Measurements from ENCODE around the gene HSD17B14. TPM values are rescaled to one million over a fixed set of nuclear protein-coding genes. Genes with fewer than 3 reads are reported as not detected.

The HSD17B14 gene
- polyA plus RNA-seq, 2 of the 4 experiments (the other 2 are of a cell fraction) = 11.1 to 20.9 TPM

GRCh38 chr19:48841571-48841970 is 5.3 kb upstream of the HSD17B14 start:
- ChIA-PET POLR2A (interaction anchor here (2.2 kb wide), 1 partner anchor 31 kb away, joined by 17 read pairs; the partner anchor contains the start of gene PPP1R15A), CTCF (interaction anchor here (0.6 to 24.1 kb wide), 32 partner anchors 9 to 196 kb away, joined by 3 to 927 read pairs (median 9); partner anchors contain the start of genes BAX, BCAT2, CA11 and GYS1)

DNA sequence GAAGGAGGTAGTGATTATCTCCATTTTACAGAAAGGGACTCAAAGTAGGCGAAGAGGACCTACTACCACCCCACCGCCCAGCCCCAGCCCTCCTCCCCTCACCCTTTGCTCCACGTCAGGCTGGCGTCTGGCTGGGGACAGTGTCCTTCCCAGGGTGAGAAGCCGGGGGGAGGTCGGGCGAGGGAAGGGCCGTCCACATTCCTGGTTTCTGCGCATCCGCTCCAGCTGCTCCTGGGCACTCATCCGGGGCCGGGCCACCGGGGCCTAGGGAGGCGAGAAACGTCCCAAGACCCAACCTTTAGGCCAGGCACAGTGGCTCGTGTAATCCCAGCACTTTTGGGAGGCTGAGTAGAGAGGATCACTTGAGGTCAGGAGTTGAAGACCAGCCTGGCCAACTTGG is 4.8 kb upstream of the HSD17B14 start:
- Histone ChIP-seq H3K9me3 (no peaks in the 10 kb centered on the region), H3K4me3 (no peak overlapping the region), H3K4me2 (no peak overlapping the region), H3K27ac (no peak overlapping the region), H3K4me1 (0 out of 3 replicates have a peak, but pooled peaks cover 3% of the 10 kb centered on the region)
- ChIA-PET CTCF (interaction anchor here (0.7 to 24.1 kb wide), 18 partner anchors 8 to 196 kb away, joined by 3 to 927 read pairs (median 34); partner anchors contain the start of genes BCAT2, CA11, GYS1 and PLEKHA4), POLR2A (interaction anchor here (2.2 kb wide), 1 partner anchor 31 kb away, joined by 17 read pairs; the partner anchor contains the start of gene PPP1R15A)
- DNase-seq (ENCODE audit: low read depth in 1 of 2, low spot score in 1 of 2) (no peak), ATAC-seq (no peak), FAIRE-seq (no peak)
- 78% methylated on average over 16 of the region's 16 CpGs for WGBS (ENCODE audit: missing lambda C conversion rate)
- TF ChIP-seq ELK1 (IDR thresholded peaks at IDR 0.05; ENCODE audit: low read depth, low read length) (no peak), PHF8 (IDR thresholded peaks at IDR 0.05; ENCODE audit: borderline replicate concordance, low read depth) (no peak), PBX3 (IDR thresholded peaks at IDR 0.05) (no peak), RARB (CRISPR knock-in tag; IDR thresholded peaks at IDR 0.05) (no peak), EHF (CRISPR knock-in tag; IDR thresholded peaks at IDR 0.05) (no peak)

More at GRCh38 chr19:48841571-48841970, 5.3 kb upstream of the HSD17B14 start:
- no peak for TF ChIP-seq HOXB13 (CRISPR knock-in tag; IDR thresholded peaks at IDR 0.05; ENCODE audit: low read depth)
- TF ChIP-seq ZSCAN20 (CRISPR knock-in tag; IDR thresholded peaks at IDR 0.05) = no peak
- no peak for TF ChIP-seq CHD4 (IDR thresholded peaks at IDR 0.05; ENCODE audit: borderline replicate concordance)
- TF ChIP-seq MAX (IDR thresholded peaks at IDR 0.05) = no peak
- H3K4me3 ChIP-seq = no peak overlapping the region
- FAIRE-seq (no peak), DNase-seq (ENCODE audit: low read depth in 1 of 2, low spot score in 1 of 2) (no peak), ATAC-seq (no peak)
- no peak overlapping the region for H3K4me2 ChIP-seq
- no peak overlapping the region for H3K27ac ChIP-seq
- no peaks in the 10 kb centered on the region for H3K9me3 ChIP-seq
- 85% methylated on average over 6 of the region's 6 CpGs for WGBS (ENCODE audit: missing lambda C conversion rate)
- H3K4me1 ChIP-seq = 0 out of 3 replicates have a peak, but pooled peaks cover 3% of the 10 kb centered on the region

- H3K4me1 ChIP-seq = peaks cover 7% of the 10 kb centered on the region; the same call in 2 of the 3 replicates
- FAIRE-seq = no peak
- H3K9me3 ChIP-seq = no peaks in the 10 kb centered on the region
- H3K27ac ChIP-seq = peak overlapping the region; percentile 80 to 90
- WGBS (ENCODE audit: missing lambda C conversion rate) = 56% methylated on average over 8 of the region's 9 CpGs
- peak overlapping the region; percentile 93 for H3K4me2 ChIP-seq
- ChIA-PET POLR2A (interaction anchor here (0.7 to 2.2 kb wide), 8 partner anchors 19 to 138 kb away, joined by 3 to 18 read pairs (median 5); partner anchors contain the start of genes BCAT2 and PPP1R15A), CTCF (interaction anchor here (0.6 to 24.1 kb wide), 14 partner anchors 8 to 192 kb away, joined by 3 to 927 read pairs (median 6); partner anchors contain the start of genes BCAT2, CA11 and PLEKHA4)
- peak in 1 of 2 experiments; percentile 7; a peak in 3 of 6 replicates for ATAC-seq
- DNase-seq (ENCODE audit: low read depth in 1 of 2, low spot score in 1 of 2) = no peak
- TF ChIP-seq CBX2 (IDR thresholded peaks at IDR 0.05; ENCODE audit: borderline replicate concordance, low read depth) = no peak
- no peak for TF ChIP-seq HOXA7 (CRISPR knock-in tag; IDR thresholded peaks at IDR 0.05)
- TF ChIP-seq POLR2A (IDR thresholded peaks at IDR 0.05; ENCODE audit: low read length) = no peak
- TF ChIP-seq TFCP2L1 (CRISPR knock-in tag; IDR thresholded peaks at IDR 0.05) = no peak
- no peak for TF ChIP-seq KDM5A (IDR thresholded peaks at IDR 0.05)
- no peak for TF ChIP-seq CTCF (IDR thresholded peaks at IDR 0.05)
- peak overlapping the region; percentile 49 for H3K4me3 ChIP-seq
Observed at GRCh38 chr19:48837687-48838086, 1.4 kb upstream of the HSD17B14 start.
